ENCODE results near the gene TRPC4AP.
A peak's percentile ranks its signal among the peaks of the same experiment; 100 is the strongest.
"Not testable (repeated sequence)": the region's sequence is repeated elsewhere in the genome, so short reads cannot be mapped to it uniquely, and the experiment has no call there.

TRPC4AP gene, protein sequence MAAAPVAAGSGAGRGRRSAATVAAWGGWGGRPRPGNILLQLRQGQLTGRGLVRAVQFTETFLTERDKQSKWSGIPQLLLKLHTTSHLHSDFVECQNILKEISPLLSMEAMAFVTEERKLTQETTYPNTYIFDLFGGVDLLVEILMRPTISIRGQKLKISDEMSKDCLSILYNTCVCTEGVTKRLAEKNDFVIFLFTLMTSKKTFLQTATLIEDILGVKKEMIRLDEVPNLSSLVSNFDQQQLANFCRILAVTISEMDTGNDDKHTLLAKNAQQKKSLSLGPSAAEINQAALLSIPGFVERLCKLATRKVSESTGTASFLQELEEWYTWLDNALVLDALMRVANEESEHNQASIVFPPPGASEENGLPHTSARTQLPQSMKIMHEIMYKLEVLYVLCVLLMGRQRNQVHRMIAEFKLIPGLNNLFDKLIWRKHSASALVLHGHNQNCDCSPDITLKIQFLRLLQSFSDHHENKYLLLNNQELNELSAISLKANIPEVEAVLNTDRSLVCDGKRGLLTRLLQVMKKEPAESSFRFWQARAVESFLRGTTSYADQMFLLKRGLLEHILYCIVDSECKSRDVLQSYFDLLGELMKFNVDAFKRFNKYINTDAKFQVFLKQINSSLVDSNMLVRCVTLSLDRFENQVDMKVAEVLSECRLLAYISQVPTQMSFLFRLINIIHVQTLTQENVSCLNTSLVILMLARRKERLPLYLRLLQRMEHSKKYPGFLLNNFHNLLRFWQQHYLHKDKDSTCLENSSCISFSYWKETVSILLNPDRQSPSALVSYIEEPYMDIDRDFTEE

DNA sequence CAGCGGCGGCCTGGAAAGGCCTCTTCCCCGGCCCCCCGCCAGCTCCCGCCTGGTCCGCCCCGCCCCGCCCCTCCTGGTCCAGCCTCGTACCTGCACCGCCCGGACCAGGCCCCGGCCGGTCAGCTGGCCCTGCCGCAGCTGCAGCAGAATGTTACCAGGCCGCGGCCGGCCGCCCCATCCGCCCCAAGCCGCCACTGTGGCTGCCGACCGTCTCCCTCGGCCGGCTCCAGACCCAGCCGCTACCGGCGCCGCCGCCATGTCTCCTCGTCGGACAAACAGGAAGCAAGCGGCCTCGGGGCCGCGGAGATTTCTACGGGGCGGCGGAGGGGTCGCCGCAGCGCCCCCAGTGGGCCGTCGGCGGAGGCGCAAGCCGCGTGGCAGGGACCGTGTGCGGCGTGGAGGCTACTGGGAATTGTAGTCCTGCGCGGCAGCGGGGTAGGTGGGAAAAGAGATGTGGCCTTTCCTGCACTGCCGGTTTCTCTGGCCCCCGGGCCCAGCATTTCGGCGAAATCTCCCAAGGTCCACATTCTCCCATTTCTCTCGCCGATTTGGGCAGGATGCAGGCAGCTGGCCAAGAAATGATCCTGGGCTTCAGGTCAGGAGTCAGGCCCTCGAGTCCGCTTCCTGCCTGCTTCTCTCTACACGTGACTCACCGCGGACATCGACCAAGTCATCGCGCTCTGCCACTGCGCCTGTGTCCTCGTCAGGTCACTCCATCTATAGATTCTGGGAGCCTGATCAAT, at the start of gene TRPC4AP:
TRPC4AP (minus strand) TSS at position 284 of the 743 bp plus-strand sequence; CDS start at position 258, 26 bp downstream.
- DNase-seq (ENCODE audit: low read depth in 2 of 2), result peak; percentile 62 to 70

DNA sequence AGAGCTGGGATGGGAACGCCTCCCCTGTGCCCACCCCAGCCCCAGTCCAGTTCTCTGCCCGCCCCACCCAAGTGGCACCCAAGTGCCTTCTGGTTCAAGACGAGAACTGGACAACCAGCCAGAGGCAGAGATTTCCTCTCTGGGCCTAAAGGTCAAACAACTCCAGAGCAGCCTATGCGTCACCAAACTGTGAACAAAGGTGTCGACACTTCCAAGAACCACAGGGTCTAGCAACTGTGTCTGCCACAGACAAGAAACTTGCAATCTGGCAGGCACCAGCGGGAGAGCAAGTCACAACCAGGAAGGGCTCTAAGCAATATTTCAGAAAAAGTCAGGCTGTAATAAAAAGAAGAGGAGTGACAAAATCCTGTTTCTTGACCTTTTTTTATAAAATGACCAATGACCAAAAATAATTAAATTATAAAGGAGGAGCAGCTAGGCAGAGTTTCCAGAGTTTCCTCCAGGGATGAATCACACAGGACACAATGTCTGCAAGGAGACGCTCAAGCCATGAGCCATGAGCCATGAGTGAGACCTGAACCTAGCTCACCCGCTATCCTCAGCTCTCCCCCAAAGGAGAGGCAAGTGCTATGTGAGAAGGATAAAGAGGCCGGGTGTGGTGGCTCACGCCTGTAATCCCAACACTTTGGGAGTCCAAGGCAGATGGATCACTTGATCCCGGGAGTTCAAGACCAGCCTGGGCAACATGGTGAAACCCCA, 43.4 kb upstream of the TRPC4AP start:
- no peak for DNase-seq (ENCODE audit: low read depth in 2 of 2)

DNA sequence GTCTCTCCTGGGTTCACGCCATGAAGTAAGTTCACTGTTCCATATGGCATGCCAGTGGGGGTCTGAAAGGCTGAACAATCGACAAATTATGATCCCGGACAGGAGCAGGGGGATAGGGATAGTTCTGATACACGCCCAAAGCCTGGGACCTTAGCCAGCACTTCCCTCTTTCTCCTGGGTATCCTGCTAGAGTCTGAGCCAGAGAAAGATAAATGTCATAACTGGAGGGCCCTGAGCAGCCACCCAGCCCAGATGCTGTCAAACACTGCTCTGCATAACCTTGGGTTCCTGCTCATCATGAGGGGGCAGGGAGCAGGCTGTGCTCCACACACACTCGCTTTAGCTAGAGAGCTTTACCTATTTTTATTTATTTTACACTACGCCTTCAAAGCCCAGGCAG, 42.3 kb upstream of the TRPC4AP start:
- no peak for DNase-seq (ENCODE audit: low read depth in 2 of 2)

DNA sequence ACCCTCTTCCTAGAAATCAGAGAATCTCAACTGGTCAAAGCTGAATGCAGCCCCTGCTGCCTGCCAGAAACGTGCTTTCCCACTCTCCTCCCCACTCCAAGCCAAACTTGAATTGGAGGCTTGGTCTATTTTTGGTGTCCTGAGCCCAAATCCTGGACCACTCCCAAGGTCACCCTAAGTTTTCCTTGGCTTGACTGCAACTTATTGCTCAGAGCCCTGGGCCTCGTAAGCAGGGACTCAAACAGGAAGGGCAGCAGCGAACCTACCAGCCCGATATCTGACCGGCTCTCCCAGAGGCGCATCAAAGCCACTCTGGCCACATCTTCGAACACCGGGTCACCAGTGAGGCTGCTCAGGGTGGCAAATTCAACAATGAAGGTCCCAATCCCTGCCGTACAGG, 41.9 kb upstream of the TRPC4AP start:
- no peak for DNase-seq (ENCODE audit: low read depth in 2 of 2)

DNA sequence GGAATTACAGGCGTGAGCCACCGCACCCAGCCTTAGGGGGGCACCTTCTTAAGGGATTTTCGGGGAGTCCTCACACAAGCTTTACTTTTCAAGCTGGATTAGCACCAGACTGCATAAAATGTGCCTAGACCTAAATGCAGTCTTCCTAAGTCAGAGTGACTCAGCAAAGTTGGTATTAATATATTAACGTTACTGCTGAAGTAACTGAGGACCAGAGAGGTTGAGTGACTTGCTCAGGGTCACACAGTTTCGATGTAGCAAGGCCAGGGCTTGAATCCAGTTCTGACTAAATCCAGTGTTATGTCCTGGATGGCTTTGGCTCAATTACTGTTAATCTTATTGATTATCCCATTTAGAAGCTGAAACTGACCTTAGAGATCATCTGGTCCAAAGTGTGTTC, 41.1 kb upstream of the TRPC4AP start:
- DNase-seq (ENCODE audit: low read depth in 2 of 2), result no peak

DNA sequence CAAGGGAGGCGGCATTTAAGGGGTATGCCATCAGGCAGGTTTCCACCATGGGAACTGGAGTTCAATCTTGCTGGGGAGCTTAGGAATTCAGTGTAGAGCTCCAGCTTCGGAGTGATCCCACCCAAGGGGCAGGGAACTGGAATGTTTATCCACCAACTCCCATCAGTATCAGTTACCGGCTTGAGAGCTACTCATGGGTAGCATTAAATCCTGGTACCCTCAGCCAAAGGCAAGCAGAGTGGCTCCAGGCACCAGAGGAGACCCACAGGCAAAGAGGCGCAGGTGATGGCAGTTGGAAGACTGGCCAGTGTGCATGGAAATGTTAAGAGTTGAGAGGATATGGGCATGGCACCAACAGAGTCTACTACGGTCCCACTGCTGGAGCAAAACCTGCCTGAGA, 40.4 kb upstream of the TRPC4AP start:
- DNase-seq (ENCODE audit: low read depth in 2 of 2), result no peak

DNA sequence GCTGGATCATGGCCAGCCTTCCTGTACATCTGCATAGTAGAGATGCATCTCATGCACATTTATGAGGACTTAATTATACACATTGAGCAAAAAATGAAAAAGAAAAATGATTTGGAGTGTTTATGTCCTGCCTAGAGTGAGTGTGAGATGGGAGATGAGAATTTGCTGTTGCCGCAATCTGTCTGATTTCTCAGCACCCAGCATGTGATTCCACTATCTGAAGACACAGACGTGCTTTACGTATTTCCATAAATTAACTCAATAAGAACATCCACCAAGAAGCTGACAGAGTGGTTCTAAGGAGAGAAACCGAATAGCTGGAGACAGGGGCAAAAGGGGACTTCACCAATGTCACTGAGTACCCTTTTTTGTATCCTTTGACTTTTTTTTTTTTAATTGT, 39.3 kb upstream of the TRPC4AP start:
- DNase-seq (ENCODE audit: low read depth in 2 of 2), result no peak

DNA sequence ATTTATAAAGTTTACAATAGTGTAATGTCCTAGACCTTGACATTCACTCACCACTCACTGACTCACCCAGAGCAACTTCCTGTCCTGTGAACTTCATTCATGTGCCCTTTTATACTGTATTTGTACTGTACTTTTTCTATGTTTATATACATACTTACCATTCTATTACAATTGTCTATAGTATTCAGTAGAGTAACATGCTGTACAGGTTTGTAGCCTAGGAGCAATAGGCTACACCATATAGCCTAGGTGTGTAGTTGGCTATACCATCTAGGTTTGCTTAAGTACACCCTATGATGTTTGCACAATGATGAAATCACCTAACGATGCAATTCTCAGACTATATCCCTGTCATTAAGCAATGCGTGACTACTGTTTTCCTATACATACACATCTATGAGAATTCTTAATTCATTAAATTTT, 37.1 kb upstream of the TRPC4AP start:
- no peak for DNase-seq (ENCODE audit: low read depth in 2 of 2)

DNA sequence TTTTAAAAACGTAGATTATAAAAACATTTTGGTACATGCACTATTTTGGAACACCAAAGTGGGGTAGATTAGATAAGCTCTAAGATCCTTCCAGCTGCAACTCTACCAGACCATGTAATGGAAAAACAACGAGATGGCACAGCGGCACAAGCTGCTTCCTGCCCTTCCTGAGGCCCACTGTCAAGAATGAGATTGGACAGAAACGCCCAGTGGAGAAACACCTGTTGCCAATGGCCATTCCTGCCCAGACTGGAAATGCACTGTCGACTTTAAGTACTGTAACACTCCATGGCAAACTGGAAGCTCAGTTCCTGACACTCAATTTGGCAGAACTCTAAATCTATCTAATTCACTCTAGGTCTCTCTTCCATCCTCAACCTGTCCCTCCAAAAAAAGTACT, 33.1 kb upstream of the TRPC4AP start:
- no peak for DNase-seq (ENCODE audit: low read depth in 2 of 2)

DNA sequence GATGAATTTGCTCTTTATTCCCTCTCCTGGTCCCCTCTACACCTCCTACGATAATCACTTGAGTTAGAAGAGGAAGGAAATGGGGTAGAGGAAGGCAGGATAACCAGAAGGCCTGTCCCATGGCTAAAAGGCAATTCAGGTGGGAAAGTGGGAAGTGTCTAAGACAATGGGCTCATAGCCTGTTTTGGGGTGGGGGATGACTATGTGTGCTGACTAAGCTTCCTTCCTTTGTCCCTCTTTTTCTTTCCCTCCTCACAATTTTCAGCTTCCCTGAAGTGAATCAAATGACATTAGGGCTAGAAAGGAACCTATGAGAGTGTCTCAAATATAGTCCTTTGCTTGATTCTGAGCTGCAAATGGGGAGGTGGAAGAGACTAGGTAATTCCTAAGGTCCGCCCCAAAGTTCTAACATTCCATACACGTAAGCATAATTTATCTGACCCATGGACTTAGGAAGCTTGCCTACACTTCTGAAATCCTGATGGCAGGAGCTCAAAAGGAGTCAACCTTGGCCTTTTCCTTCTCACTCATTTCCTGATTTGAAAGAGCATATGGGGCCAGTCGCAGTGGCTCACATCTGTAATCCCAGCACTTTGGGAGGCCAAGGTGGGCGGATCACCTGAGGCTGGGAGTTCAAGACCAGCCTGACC, 30.3 kb upstream of the TRPC4AP start:
- DNase-seq (ENCODE audit: low read depth in 2 of 2), result no peak

DNA sequence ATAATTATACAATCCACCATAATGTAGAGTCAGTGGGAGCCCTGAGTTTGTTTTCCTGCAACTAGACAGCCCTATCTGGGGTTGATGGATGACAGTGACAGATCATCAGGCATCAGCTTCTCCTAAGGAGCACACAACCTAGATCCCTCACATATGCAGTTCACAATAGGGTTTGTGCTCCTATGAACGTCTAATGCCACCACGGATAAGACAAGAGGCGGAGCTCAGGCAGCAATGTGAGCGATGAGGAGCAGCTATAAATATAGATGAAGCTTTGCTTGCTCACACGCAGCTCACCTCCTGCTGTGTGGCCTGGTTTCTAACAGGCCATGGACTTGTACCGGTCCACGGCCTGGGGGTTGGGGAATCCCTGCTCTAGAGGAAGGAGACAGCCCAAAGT, 28.6 kb upstream of the TRPC4AP start:
- DNase-seq (ENCODE audit: low read depth in 2 of 2), result no peak

DNA sequence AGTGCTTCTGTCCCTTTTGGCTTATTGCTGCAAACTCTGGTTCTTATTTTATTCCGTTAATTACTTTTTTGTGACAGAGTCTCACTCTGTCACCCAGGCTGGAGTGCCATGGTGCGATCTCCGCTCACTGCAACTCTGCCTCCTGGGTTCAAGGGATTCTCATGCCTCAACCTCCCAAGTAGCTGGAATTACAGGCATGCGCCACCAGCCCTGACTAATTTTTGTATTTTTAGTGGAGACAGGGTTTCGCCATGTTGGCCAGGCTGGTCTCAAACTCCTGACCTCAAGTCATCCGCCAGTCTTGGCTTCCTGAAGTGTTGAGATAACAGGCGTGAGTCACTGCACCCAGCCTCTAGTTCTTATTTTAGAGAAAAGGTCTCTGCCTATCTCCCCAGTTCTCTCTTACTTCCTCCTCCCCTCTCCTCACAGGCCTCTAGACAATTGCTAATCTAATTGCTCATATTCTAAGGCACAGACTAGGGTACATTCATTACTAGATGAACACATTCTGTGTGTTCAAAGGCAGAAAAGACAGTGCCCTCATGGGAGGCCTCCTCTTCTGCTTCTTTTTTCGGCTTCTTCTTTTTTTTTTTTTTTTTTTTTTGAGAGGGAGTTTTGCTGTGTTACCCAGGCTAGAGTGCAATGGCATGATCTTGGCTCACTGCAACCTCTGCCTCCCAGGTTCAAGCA, 27.6 kb upstream of the TRPC4AP start:
- no peak for DNase-seq (ENCODE audit: low read depth in 2 of 2)

DNA sequence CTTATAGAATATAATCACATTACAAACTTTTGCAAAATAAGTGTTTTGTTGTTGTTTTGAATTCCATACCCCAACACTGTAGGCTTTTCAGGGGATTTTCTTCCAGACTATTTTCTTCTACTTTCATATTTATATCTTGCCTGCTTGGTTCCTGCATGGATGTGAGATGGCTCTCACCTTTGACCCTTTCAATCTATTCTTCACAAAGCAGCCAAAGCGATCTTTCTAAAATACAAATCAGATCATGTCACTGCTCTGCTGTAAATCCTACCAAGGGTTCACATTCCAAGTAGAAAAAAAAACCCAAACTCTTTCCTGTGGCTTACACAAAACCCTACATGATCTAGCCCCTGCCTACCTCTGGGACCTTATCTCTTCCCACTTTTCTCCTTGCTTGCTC, 25.0 kb upstream of the TRPC4AP start:
- DNase-seq (ENCODE audit: low read depth in 2 of 2), result no peak

DNA sequence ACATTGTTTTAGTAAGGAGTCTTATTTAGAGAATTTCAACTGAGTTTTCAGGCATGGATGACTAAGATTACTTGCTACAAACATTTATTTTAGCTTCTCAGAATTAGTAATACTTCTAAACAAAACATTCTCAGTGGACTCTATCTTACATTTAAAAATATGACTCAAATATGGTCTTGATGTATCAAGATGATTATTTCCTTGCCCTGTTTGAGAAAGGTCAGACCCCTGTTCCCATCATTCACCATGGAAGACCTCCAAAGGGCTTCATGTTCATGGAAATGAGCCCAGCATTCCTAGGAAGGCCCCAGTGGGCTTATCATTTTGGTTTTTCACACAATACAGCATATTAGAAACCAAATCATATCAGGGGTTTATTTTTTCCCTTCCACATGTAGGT, 24.6 kb upstream of the TRPC4AP start:
- no peak for DNase-seq (ENCODE audit: low read depth in 2 of 2)

DNA sequence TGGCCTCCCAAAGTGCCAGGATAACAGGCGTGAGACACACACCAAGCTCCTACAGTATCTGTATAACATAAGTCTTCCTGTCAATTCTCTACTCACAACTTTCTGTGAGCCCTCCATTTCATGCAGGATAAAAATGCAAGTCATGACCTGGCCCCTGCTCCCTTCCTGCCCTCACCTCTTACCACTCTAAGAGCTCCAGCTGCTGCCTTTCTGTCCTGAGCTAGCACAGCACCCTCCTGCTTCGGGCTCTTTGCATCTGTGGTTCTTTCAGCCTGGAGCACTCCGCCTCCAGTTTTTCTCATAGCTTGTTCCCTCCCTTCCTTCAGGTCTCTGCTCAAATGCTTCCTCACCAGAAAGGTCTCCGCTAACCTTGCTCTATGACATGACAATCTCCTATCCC, 23.7 kb upstream of the TRPC4AP start:
- DNase-seq (ENCODE audit: low read depth in 2 of 2), result no peak

DNA sequence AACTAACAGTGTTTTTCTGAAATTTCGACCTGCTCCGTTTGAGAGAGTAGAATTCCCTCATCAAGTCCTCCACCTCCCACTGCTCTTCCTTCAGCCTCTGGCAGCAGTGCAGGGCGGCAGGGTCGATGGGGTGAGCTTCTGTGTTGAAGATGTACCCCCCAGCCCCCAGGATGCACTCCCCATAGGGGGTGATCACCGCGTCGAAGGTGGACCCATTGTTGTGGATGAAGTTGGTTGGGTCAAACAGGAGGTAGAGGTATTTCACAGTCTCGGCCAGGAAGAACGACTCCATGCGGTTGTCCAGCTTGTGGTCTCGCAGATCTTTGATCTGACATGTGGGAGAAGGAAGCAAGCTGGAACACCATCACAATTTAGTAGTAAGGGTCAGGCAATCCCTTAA, 23.0 kb upstream of the TRPC4AP start:
- no peak for DNase-seq (ENCODE audit: low read depth in 2 of 2)

DNA sequence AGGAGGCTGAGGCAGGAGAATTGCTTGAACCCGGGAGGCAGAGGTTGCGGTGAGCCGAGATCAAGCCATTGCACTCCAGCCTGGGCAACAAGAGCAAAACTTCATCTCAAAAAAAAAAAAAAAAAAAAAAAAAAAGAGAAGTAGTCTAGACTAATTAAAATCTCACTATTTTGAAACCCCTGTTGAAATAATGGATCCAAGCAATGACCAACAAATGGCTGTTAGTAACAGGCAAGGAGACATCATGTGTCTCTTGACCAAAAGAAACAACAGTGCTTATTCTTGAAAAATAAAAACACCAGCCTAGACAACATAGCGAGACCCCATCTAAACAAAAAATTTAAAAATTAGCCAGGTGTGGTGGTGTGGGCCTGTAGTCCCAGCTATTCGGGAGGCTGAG, 19.7 kb upstream of the TRPC4AP start:
- DNase-seq (ENCODE audit: low read depth in 2 of 2), result not testable (repeated sequence)

DNA sequence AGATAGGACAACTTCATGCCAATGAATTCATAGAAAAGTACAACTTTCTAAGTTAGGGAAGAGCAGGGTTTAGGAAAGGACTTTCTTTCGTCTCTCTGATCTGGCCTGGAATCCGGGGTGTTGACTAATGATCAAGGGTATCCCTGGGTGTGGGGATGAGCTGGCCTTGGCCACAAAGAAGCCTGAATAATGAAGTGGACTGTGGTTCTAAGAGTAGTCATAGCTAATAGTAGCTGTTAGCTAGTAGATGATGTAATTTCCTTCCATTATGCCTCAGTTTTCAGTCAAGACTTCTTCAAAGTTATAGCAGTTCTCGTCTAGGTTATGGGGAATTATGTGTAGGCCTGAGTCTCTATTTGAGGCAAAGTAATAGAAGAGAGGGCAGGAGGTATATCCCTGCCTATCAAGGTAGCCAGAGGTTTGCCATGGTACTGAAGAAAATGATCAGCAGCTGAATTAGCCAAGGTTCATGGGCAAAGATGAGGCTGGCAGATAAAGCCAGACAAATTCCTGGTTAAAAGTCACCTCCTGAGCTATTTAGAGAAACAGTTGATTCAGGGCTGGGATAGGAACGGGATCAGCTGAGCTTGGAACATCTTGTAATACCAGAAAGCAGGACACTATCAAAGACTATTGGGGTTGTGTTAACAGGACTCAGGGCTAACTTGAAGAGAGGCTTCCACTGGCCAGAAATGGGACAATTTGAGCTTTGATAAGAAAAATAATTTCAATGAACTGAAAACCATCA, 18.7 kb upstream of the TRPC4AP start:
- DNase-seq (ENCODE audit: low read depth in 2 of 2), result no peak

DNA sequence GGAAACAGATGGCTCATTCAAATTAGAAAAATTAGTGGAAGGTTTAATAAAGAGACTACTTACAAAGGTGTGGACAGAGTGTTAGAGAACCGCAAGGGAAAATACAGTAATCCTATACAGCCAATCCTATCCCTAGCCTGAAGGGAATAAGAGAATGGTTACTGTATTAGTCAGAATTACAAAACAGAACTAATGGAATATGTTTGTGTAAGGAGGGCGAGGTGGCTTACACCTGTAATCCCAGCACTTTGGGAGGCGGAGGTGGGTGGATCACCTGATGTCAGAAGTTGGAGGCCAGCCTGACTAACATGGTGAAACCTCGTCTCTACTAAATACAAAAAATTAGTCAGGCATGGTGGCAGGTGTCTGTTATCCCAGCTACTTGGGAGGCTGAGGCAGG, 16.3 kb upstream of the TRPC4AP start:
- no peak for DNase-seq (ENCODE audit: low read depth in 2 of 2)

DNA sequence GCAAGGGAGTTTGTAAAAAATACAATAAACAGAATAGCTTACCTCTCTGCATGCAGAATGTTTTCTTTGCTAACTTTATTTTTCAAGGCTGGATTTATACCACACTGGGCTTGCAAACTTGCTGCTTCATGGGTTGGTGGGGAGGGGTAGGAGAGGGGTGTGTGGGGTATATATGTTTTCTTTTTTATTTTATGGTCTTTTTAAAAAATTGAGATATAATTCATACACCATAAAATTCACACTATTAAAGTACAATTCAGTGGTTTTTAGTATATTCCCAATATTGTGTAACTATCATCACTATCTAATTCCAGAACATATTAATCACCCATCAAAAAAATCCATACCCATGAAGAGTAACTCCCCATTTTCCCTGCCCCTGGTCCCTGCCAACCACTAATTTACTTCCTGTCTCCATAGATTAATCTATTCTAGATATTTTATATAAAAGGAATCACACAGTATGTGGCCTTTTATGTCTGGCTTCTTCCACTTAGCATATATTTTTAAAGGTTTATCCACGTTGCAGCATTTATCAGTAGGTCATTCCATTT, 14.3 kb upstream of the TRPC4AP start:
- no peak for DNase-seq (ENCODE audit: low read depth in 2 of 2)
